GM12878 (cell line): ENCODE data around the gene PCBP4. TPM values are rescaled to one million over a fixed set of nuclear protein-coding genes. Genes with fewer than 3 reads are reported as not detected.
A peak's percentile ranks its signal among the peaks of the same experiment; 100 is the strongest.

Experiments
- ATF3 ChIP-seq: IDR thresholded peaks from 2 replicates; pipeline ENCODE4 v1.6.1; 2011; ENCODE audit warnings: low read depth, mild to moderate bottlenecking, low read length, moderate library complexity, borderline replicate concordance; ENCODE audit errors: extremely low read depth
- BACH1 ChIP-seq: fragments of 450-650 bp; IDR thresholded peaks from 2 replicates; pipeline ENCODE4 v1.6.1; 2017; ENCODE audit warnings: mild to moderate bottlenecking, borderline replicate concordance
- CBX3 ChIP-seq: fragments of 200-600 bp; sonication (generic); IDR thresholded peaks from 2 replicates; pipeline ENCODE4 v1.6.1; 2016; ENCODE audit warnings: low read depth, borderline replicate concordance
- DPF2 ChIP-seq: fragments of 450-650 bp; IDR thresholded peaks from 2 replicates; pipeline ENCODE4 v1.6.1; 2017; ENCODE audit warnings: mild to moderate bottlenecking
- EED ChIP-seq: sonication (generic); IDR thresholded peaks from 2 replicates; pipeline ENCODE4 v1.6.1; 2016; ENCODE audit warnings: antibody characterized with exemption, low read depth
- KLF5 ChIP-seq: fragments of 450-650 bp; IDR thresholded peaks from 2 replicates; pipeline ENCODE4 v1.6.1; 2014; ENCODE audit warnings: mild to moderate bottlenecking; ENCODE audit not compliant: partially characterized antibody
- MEF2B ChIP-seq: fragments of 450-650 bp; IDR thresholded peaks from 2 replicates; pipeline ENCODE4 v1.6.1; 2018; ENCODE audit warnings: mild to moderate bottlenecking, moderate library complexity; ENCODE audit not compliant: partially characterized antibody, poor library complexity, severe bottlenecking
- NBN ChIP-seq: fragments of 450-650 bp; IDR thresholded peaks from 2 replicates; pipeline ENCODE4 v1.6.1; 2016
- NRF1 ChIP-seq: conservative IDR thresholded peaks from 2 replicates; pipeline ENCODE4 v1.6.1; 2011; ENCODE audit warnings: mild to moderate bottlenecking, low read depth, low read length, improper control_type of control experiment
- PAX8 ChIP-seq: fragments of 450-650 bp; IDR thresholded peaks from 2 replicates; pipeline ENCODE4 v1.6.1; 2017; ENCODE audit warnings: mild to moderate bottlenecking, moderate library complexity
- PKNOX1 ChIP-seq: fragments of 450-650 bp; IDR thresholded peaks from 2 replicates; pipeline ENCODE4 v1.6.1; 2016; ENCODE audit warnings: mild to moderate bottlenecking
- POLR2A ChIP-seq: IDR thresholded peaks from 2 replicates; pipeline ENCODE4 v1.6.1; 2011; ENCODE audit warnings: low read depth, mild to moderate bottlenecking, low read length
- REST ChIP-seq: IDR thresholded peaks from 2 replicates; pipeline ENCODE4 v1.6.1; 2012; ENCODE audit warnings: mild to moderate bottlenecking, low read depth, low read length
- RFX5 ChIP-seq: IDR thresholded peaks from 2 replicates; pipeline ENCODE4 v1.6.1; 2011; ENCODE audit warnings: low read depth, low read length, improper control_type of control experiment
- SIN3A ChIP-seq: IDR thresholded peaks from 2 replicates; pipeline ENCODE4 v1.6.1; 2012; ENCODE audit warnings: low read depth, low read length, improper control_type of control experiment
- SMARCA5 ChIP-seq: fragments of 450-650 bp; IDR thresholded peaks from 2 replicates; pipeline ENCODE4 v1.6.1; 2017; ENCODE audit warnings: mild to moderate bottlenecking
- TCF3 ChIP-seq: IDR thresholded peaks from 2 replicates; pipeline ENCODE4 v1.6.1; 2012; ENCODE audit warnings: low read depth, mild to moderate bottlenecking, low read length, borderline replicate concordance; ENCODE audit not compliant: insufficient read depth
- polyA plus RNA-seq, 11 experiments: library from polyadenylated mRNA; depleted of rRNA in 4 of 11; unstranded in 6 of 11; stranded (reverse) in 5 of 11; fragments of >200 nt; fragmentation: Nextera tagmentation in 4 of 11; fragmentation: Illumina TruSeq in 1 of 11; extraction: Ambion mirVana in 4 of 11; extraction: Trizol in 1 of 11; gene quantifications; 1 replicate in 1 of 11; 2 replicates in 10 of 11; pipeline versions ENCODE4 v1.2.1 to v1.2.3, GENCODE V29; 2011 to 2016; ENCODE audit warnings: inconsistent platforms in 2 of 11, missing spikeins in 2 of 11, low read depth in 1 of 11
- total RNA-seq, 4 experiments: library from RNA; depleted of rRNA in 3 of 4; stranded (reverse); fragments of >200 nt in 3 of 4; fragmentation: Illumina TruSeq in 1 of 4; extraction: Trizol in 1 of 4; gene quantifications; 2 replicates each; pipeline versions ENCODE4 v1.2.1 to v1.2.3, GENCODE V29; 2013 to 2021
- TF ChIP-seq, protein P1 (sequence below): fragments of 450-650 bp; conservative IDR thresholded peaks from 2 replicates; pipeline ENCODE4 v1.6.1; 2017; ENCODE audit warnings: mild to moderate bottlenecking, moderate library complexity
- TF ChIP-seq, protein P2 (sequence below): fragments of 450-650 bp; IDR thresholded peaks from 2 replicates; pipeline ENCODE4 v1.6.1; 2017; ENCODE audit warnings: mild to moderate bottlenecking, moderate library complexity

Gene PCBP4
- total and polyA plus RNA-seq, 10 of the 15 experiments (the other 5 are each of a cell fraction or from before 2014, with no cell fraction given): 0.05 to 14.5 (median 4.2) TPM

GRCh38 chr3:51974963-51975851, 8.0 kb upstream of the PCBP4 start, which contains the start of gene ABHD14A (continued):
- TF ChIP-seq, protein P1, sequence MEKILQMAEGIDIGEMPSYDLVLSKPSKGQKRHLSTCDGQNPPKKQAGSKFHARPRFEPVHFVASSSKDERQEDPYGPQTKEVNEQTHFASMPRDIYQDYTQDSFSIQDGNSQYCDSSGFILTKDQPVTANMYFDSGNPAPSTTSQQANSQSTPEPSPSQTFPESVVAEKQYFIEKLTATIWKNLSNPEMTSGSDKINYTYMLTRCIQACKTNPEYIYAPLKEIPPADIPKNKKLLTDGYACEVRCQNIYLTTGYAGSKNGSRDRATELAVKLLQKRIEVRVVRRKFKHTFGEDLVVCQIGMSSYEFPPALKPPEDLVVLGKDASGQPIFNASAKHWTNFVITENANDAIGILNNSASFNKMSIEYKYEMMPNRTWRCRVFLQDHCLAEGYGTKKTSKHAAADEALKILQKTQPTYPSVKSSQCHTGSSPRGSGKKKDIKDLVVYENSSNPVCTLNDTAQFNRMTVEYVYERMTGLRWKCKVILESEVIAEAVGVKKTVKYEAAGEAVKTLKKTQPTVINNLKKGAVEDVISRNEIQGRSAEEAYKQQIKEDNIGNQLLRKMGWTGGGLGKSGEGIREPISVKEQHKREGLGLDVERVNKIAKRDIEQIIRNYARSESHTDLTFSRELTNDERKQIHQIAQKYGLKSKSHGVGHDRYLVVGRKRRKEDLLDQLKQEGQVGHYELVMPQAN: peak; percentile 52; the same call in 1 of the 2 replicates
- TF ChIP-seq BACH1 (peak; percentile 64; the same call in 1 of the 2 replicates), CBX3 (no peak), POLR2A (peak; percentile 88), PKNOX1 (no peak), PAX8 (peak; percentile 61; the same call in 1 of the 2 replicates), ATF3 (no peak), NBN (peak; percentile 85), SMARCA5 (0 out of 2 replicates have a peak, but pooled peaks have one; percentile 64), NRF1 (peak; percentile 37; the same call in 1 of the 2 replicates), RFX5 (no peak), MEF2B (peak; percentile 10), DPF2 (peak; percentile 64), SIN3A (peak; percentile 24; the same call in 1 of the 2 replicates), TCF3 (0 out of 2 replicates have a peak, but pooled peaks have one; percentile 22), REST (no peak), KLF5 (no peak), EED (no peak)
- TF ChIP-seq, protein P2, sequence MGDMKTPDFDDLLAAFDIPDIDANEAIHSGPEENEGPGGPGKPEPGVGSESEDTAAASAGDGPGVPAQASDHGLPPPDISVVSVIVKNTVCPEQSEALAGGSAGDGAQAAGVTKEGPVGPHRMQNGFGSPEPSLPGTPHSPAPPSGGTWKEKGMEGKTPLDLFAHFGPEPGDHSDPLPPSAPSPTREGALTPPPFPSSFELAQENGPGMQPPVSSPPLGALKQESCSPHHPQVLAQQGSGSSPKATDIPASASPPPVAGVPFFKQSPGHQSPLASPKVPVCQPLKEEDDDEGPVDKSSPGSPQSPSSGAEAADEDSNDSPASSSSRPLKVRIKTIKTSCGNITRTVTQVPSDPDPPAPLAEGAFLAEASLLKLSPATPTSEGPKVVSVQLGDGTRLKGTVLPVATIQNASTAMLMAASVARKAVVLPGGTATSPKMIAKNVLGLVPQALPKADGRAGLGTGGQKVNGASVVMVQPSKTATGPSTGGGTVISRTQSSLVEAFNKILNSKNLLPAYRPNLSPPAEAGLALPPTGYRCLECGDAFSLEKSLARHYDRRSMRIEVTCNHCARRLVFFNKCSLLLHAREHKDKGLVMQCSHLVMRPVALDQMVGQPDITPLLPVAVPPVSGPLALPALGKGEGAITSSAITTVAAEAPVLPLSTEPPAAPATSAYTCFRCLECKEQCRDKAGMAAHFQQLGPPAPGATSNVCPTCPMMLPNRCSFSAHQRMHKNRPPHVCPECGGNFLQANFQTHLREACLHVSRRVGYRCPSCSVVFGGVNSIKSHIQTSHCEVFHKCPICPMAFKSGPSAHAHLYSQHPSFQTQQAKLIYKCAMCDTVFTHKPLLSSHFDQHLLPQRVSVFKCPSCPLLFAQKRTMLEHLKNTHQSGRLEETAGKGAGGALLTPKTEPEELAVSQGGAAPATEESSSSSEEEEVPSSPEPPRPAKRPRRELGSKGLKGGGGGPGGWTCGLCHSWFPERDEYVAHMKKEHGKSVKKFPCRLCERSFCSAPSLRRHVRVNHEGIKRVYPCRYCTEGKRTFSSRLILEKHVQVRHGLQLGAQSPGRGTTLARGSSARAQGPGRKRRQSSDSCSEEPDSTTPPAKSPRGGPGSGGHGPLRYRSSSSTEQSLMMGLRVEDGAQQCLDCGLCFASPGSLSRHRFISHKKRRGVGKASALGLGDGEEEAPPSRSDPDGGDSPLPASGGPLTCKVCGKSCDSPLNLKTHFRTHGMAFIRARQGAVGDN: peak; percentile 79
